NCI-H2227 (cell line): ENCODE measurements around the gene PTPN13.

ENCODE experiments used
- DNase-seq: peaks from one replicate; lab custom pipeline; 2025; ENCODE audit not compliant: unreplicated experiment; lab: John Stamatoyannopoulos, UW

PTPN13 gene

GRCh38 chr4:86586626-86587380, 7.3 kb upstream of the PTPN13 start:
- no peak for DNase-seq

- no peak for DNase-seq
Measured at GRCh38 chr4:86587381-86588140, 6.6 kb upstream of the PTPN13 start.

GRCh38 chr4:86592553-86593249, 1.4 kb upstream of the PTPN13 start:
- DNase-seq, result peak; percentile 4

GRCh38 chr4:86594559-86595425, 677 bp downstream of the PTPN13 start:
- peak; percentile 70 for DNase-seq

- DNase-seq, result peak; percentile 8
Measured at GRCh38 chr4:86595426-86595805, 1.3 kb downstream of the PTPN13 start.

- no peak for DNase-seq
Measured at GRCh38 chr4:86596807-86597206, 2.7 kb downstream of the PTPN13 start.

GRCh38 chr4:86600007-86600653, 6.0 kb downstream of the PTPN13 start:
- no peak for DNase-seq

GRCh38 chr4:86603311-86603885, 9.3 kb downstream of the PTPN13 start:
- DNase-seq, result no peak

- DNase-seq, result no peak
Measured at GRCh38 chr4:86606809-86607208, 12.7 kb downstream of the PTPN13 start.

GRCh38 chr4:86608757-86609375, 14.8 kb downstream of the PTPN13 start:
- DNase-seq, result no peak

- DNase-seq, result no peak
Measured at GRCh38 chr4:86611757-86612156, 17.6 kb downstream of the PTPN13 start.

- DNase-seq, result no peak
Measured at GRCh38 chr4:86613734-86614133, 19.6 kb downstream of the PTPN13 start.

GRCh38 chr4:86614865-86615264, 20.8 kb downstream of the PTPN13 start:
- DNase-seq, result no peak

GRCh38 chr4:86615501-86615900, 21.4 kb downstream of the PTPN13 start:
- DNase-seq, result no peak

- no peak for DNase-seq
Measured at GRCh38 chr4:86619656-86620055, 25.5 kb downstream of the PTPN13 start.

GRCh38 chr4:86621435-86621834, 27.3 kb downstream of the PTPN13 start:
- DNase-seq, result no peak

GRCh38 chr4:86626066-86626465, 32.0 kb downstream of the PTPN13 start:
- DNase-seq, result no peak

GRCh38 chr4:86627462-86628135, 33.5 kb downstream of the PTPN13 start:
- DNase-seq, result no peak

GRCh38 chr4:86630629-86631028, 36.5 kb downstream of the PTPN13 start:
- DNase-seq, result no peak
